Calu3 (cell line): Measurements from ENCODE around the gene LIMK2. TPM values are rescaled to one million over a fixed set of nuclear protein-coding genes. Genes with fewer than 3 reads are reported as not detected.
A peak's percentile ranks its signal among the peaks of the same experiment; 100 is the strongest.

Experiments
- BruUV-seq: library from RNA; stranded (reverse); fragments of 400-500 nt; replicated peaks from 2 replicates; lab custom pipeline; 2021; lab: Mats Ljungman, UMichigan
- CTCF ChIA-PET: fragments of 300-600 bp; sonication (Branson Sonifier 250); formaldehyde crosslinking; loops from one replicate; lab custom pipeline; 2022; ENCODE audit warnings: antibody characterized with exemption; lab: Charles Lee
- DNase-seq: peaks from one replicate; pipeline ENCODE4 v3.0.0; 2022
- H3K27ac Mint-ChIP-seq: one replicate; pipeline ENCODE4 v1.8.0; 2022; ENCODE audit warnings: mixed read lengths; ENCODE audit not compliant: unreplicated experiment
- H3K27me3 Mint-ChIP-seq: one replicate; pipeline ENCODE4 v1.8.0; 2022; ENCODE audit warnings: mixed read lengths; ENCODE audit not compliant: unreplicated experiment
- H3K36me3 Mint-ChIP-seq: one replicate; pipeline ENCODE4 v1.8.0; 2022; ENCODE audit warnings: mild to moderate bottlenecking, moderate library complexity, mixed read lengths; ENCODE audit not compliant: insufficient read depth, unreplicated experiment
- H3K4me1 Mint-ChIP-seq: one replicate; pipeline ENCODE4 v1.8.0; 2022; ENCODE audit warnings: mild to moderate bottlenecking, low read depth, mixed read lengths; ENCODE audit not compliant: unreplicated experiment
- H3K4me3 Mint-ChIP-seq: one replicate; pipeline ENCODE4 v1.8.0; 2022; ENCODE audit warnings: mild to moderate bottlenecking, low read depth, moderate library complexity, mixed read lengths; ENCODE audit not compliant: unreplicated experiment
- H3K9me3 Mint-ChIP-seq: one replicate; pipeline ENCODE4 v1.8.0; 2022; ENCODE audit warnings: low read depth, mixed read lengths; ENCODE audit not compliant: unreplicated experiment
- CTCF ChIP-seq: fragments of 200-600 bp; IDR thresholded peaks from one replicate; pipeline ENCODE4 v1.8.0; 2022; ENCODE audit warnings: antibody characterized with exemption; ENCODE audit not compliant: unreplicated experiment
- intact Hi-C: fragments of 100-400 bp; cut with micrococcal nuclease; formaldehyde crosslinking; loops from one replicate; pipeline ENCODE4 v1.10.0; 2022; ENCODE audit not compliant: unreplicated experiment
- total RNA-seq: library from RNA; stranded (reverse); gene quantifications from 2 replicates; pipeline ENCODE4 v1.2.3, GENCODE V29; 2022

LIMK2 gene
- total RNA-seq, 1 experiment from 2014 or later, result 59.9 TPM

DNA sequence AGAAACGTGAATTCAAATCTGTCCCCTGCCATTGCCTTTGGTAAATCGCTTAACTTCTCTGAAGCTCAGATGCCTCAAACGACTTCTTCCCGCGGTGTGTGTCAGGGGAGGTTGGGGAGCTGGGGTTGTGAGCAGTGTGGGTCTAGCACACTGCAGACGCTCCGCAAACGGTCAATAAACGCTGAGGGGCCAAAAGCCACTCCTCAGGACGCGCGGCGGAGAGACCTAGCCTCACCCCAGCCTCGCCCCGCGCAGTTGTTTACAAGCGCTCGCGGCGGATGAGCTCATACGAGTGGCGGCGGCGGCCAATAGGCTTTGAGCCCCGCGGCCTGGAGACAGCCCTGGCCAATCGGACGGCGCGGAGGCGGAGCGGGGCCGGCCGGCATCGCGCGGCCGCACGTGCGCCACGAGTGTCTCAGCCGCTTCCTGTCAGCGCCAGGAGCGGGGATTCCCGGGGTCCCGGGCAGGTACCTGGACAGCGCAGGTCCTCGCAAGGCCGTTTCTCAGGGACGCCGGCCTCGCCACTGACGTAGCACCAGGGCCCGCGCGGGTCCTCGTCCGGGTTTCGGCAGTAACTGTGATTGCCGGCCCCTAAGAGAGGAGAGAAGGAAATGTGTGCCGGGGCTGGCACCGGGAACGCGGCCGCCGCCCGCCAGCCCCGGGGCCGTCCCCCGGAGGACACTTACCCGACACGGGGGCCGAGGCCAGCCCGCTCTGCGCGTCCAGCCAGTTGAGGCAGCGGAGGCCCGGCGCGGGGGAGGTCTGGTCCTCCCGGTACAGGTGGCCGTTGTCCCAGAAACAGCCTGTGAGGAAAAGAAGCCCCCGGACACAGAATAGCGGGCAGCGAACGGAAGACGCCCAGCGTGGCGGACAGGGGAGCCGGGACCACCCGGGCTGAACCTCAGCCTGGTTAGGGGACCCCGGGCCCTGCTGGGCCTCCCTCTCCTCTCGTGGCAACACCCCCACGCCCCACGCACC, 78.7 kb downstream of the LIMK2 start:
- CTCF ChIA-PET, result interaction anchor here (0.5 to 3.0 kb wide), 12 partner anchors 9 to 442 kb away, joined by 3 to 33 read pairs (median 4); partner anchors contain the start of gene SELENOM

GRCh38 chr22:31291481-31292235, 79.6 kb downstream of the LIMK2 start:
- intact Hi-C loops, result no loop called here
- TSS peak; percentile 56 for BruUV-seq

More for the DNA sequence above, 78.7 kb downstream of the LIMK2 start:
- H3K36me3 Mint-ChIP-seq, result peaks cover 24% of the 10 kb centered on the region
- H3K4me1 Mint-ChIP-seq, result peaks cover 20% of the 10 kb centered on the region
- peak; percentile 93 for DNase-seq
- intact Hi-C loops, result no loop called here
- H3K9me3 Mint-ChIP-seq, result no peaks in the 10 kb centered on the region
- H3K27me3 Mint-ChIP-seq, result no peaks in the 10 kb centered on the region
- TF ChIP-seq CTCF, result no peak
- H3K4me3 Mint-ChIP-seq, result peak overlapping the region; percentile 68
- BruUV-seq, result no TSS peak
- peak overlapping the region; percentile 55 for H3K27ac Mint-ChIP-seq

GRCh38 chr22:31292236-31292989, 80.3 kb downstream of the LIMK2 start, which contains the start of gene PIK3IP1:
TSS of gene PIK3IP1 (minus strand) at chr22:31292488. CDS start at chr22:31292344, 144 bp downstream.
- Mint-ChIP-seq H3K4me3 (peak within 1 kb of the TSS; percentile 68), H3K4me1 (peaks cover 26% of the 10 kb centered on the region), H3K36me3 (peaks cover 24% of the 10 kb centered on the region), H3K27me3 (no peaks in the 10 kb centered on the region), H3K27ac (peak within 1 kb of the TSS; percentile 55), H3K9me3 (no peaks in the 10 kb centered on the region)
- no TSS peak for BruUV-seq
- CTCF ChIA-PET, result interaction anchor here (0.7 to 3.0 kb wide), 13 partner anchors 8 to 159 kb away, joined by 3 to 33 read pairs (median 5); partner anchors contain the start of genes LIMK2 and PATZ1
- peak; percentile 59 for TF ChIP-seq CTCF
- DNase-seq, result peak; percentile 86
- intact Hi-C loops, result no loop called here

More at GRCh38 chr22:31291481-31292235, 79.6 kb downstream of the LIMK2 start:
- H3K9me3 Mint-ChIP-seq, result no peaks in the 10 kb centered on the region
- CTCF ChIA-PET, result interaction anchor here (0.5 to 3.0 kb wide), 14 partner anchors 8 to 349 kb away, joined by 3 to 33 read pairs (median 5); partner anchors contain the start of genes LIMK2 and PATZ1
- no peak for DNase-seq
- peaks cover 24% of the 10 kb centered on the region for H3K36me3 Mint-ChIP-seq
- H3K4me3 Mint-ChIP-seq, result peak overlapping the region; percentile 68
- H3K27me3 Mint-ChIP-seq, result no peaks in the 10 kb centered on the region
- TF ChIP-seq CTCF, result no peak
- peak overlapping the region; percentile 55 for H3K27ac Mint-ChIP-seq
- H3K4me1 Mint-ChIP-seq, result peaks cover 26% of the 10 kb centered on the region
